DND-41 (cell line): ENCODE results near the gene GDF11.

Experiments
- ATAC-seq: fragments of 200-7000 bp; cut with Tn5 transposase; 3 replicates; pipeline ENCODE4 v1.9.1; 2021; ENCODE audit warnings: low read depth; ENCODE audit not compliant: insufficient read depth
- DNase-seq: peaks from one replicate; pipeline ENCODE4 v3.0.0-alpha.2; 2020
- H2AFZ ChIP-seq: 2 replicates; pipeline ENCODE4 v1.6.0; 2012; ENCODE audit warnings: low read depth, low read length
- H3K27ac ChIP-seq: 2 replicates; pipeline ENCODE4 v1.5.1; 2012; ENCODE audit warnings: low read length, inconsistent platforms
- H3K27me3 ChIP-seq: fragments of 200-600 bp; sonication (generic); 2 replicates; pipeline ENCODE4 v1.6.0; 2012; ENCODE audit warnings: low read length, mild to moderate bottlenecking, inconsistent platforms; ENCODE audit not compliant: insufficient read depth, poor library complexity
- H3K36me3 ChIP-seq: 2 replicates; pipeline ENCODE4 v1.5.1; 2012; ENCODE audit warnings: low read length, inconsistent platforms; ENCODE audit not compliant: insufficient read depth
- H3K4me1 ChIP-seq: 2 replicates; pipeline ENCODE4 v1.5.1; 2012; ENCODE audit warnings: mild to moderate bottlenecking, low read length; ENCODE audit not compliant: insufficient read depth
- H3K4me2 ChIP-seq: 2 replicates; pipeline ENCODE4 v1.6.0; 2012; ENCODE audit warnings: mild to moderate bottlenecking, moderate library complexity, low read length, inconsistent platforms; ENCODE audit not compliant: insufficient read depth
- H3K4me3 ChIP-seq, 2 experiments: fragments of 200-600 bp in 1 of 2; shearing (Covaris generic) in 1 of 2; 2 replicates each; pipeline ENCODE4 v1.5.1; 2012 to 2016; ENCODE audit warnings: inconsistent platforms in 2 of 2, low read length in 2 of 2, mild to moderate bottlenecking in 2 of 2, low read depth in 1 of 2, moderate library complexity in 1 of 2
- H3K79me2 ChIP-seq: 2 replicates; pipeline ENCODE4 v1.6.0; 2012; ENCODE audit warnings: low read length, inconsistent platforms; ENCODE audit not compliant: insufficient read depth
- H3K9ac ChIP-seq: 2 replicates; pipeline ENCODE4 v1.6.0; 2012; ENCODE audit warnings: low read depth, mild to moderate bottlenecking, inconsistent platforms, low read length, moderate library complexity
- H3K9me3 ChIP-seq: 2 replicates; pipeline ENCODE4 v1.5.1; 2012; ENCODE audit warnings: low read length, moderate library complexity, mild to moderate bottlenecking, inconsistent platforms; ENCODE audit not compliant: insufficient read depth, severe bottlenecking
- H4K20me1 ChIP-seq: 2 replicates; pipeline ENCODE4 v1.6.0; 2012; ENCODE audit warnings: low read length; ENCODE audit not compliant: insufficient read depth
- EZH2 ChIP-seq: IDR thresholded peaks from 3 replicates; pipeline ENCODE4 v1.6.1; 2012; ENCODE audit warnings: borderline replicate concordance, low read depth, mild to moderate bottlenecking, moderate library complexity, low read length, inconsistent platforms; ENCODE audit not compliant: severe bottlenecking
- TF ChIP-seq, protein P1 (sequence below): IDR thresholded peaks from 2 replicates; pipeline ENCODE4 v1.5.1; 2012; ENCODE audit warnings: borderline replicate concordance, low read length, moderate library complexity, mild to moderate bottlenecking; ENCODE audit not compliant: poor library complexity, severe bottlenecking; ENCODE audit errors: extremely low read depth

GDF11 gene

DNA sequence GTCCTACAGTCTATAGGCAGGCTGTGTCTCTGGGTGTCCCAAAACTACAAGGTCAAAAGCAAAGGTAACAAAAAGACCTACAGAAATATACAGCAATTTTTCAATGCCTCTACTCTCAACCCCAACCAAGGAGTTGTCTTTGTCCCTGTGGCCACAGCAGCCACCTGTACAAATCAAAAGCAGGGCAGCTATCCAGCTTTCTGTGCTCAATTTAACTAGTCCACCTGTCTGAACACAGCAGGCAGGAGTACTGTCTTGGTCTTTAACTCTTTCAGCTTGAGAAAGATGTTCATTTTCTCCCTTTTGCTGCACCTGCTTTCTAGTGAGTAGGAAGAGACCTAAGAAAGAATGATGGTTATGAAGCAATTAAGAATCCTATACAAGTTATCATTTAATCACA lies 19.7 kb downstream of the GDF11 start:
- no peak overlapping the region for H3K4me3 ChIP-seq
- no peaks in the 10 kb centered on the region for H3K27me3 ChIP-seq
- no peaks in the 10 kb centered on the region for H3K4me1 ChIP-seq
- TF ChIP-seq EZH2: no peak
- TF ChIP-seq, protein P1, sequence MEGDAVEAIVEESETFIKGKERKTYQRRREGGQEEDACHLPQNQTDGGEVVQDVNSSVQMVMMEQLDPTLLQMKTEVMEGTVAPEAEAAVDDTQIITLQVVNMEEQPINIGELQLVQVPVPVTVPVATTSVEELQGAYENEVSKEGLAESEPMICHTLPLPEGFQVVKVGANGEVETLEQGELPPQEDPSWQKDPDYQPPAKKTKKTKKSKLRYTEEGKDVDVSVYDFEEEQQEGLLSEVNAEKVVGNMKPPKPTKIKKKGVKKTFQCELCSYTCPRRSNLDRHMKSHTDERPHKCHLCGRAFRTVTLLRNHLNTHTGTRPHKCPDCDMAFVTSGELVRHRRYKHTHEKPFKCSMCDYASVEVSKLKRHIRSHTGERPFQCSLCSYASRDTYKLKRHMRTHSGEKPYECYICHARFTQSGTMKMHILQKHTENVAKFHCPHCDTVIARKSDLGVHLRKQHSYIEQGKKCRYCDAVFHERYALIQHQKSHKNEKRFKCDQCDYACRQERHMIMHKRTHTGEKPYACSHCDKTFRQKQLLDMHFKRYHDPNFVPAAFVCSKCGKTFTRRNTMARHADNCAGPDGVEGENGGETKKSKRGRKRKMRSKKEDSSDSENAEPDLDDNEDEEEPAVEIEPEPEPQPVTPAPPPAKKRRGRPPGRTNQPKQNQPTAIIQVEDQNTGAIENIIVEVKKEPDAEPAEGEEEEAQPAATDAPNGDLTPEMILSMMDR: no peak
- no peak for ATAC-seq
- DNase-seq: no peak
- no peak overlapping the region for H3K4me2 ChIP-seq
- H3K79me2 ChIP-seq: peaks cover 11% of the 10 kb centered on the region
- no peaks in the 10 kb centered on the region for H3K9me3 ChIP-seq
- H3K27ac ChIP-seq: no peak overlapping the region
- no peak overlapping the region for H3K9ac ChIP-seq
- H3K36me3 ChIP-seq: peaks cover 83% of the 10 kb centered on the region
- H2AFZ ChIP-seq: no peak overlapping the region
- H4K20me1 ChIP-seq: no peaks in the 10 kb centered on the region

DNA sequence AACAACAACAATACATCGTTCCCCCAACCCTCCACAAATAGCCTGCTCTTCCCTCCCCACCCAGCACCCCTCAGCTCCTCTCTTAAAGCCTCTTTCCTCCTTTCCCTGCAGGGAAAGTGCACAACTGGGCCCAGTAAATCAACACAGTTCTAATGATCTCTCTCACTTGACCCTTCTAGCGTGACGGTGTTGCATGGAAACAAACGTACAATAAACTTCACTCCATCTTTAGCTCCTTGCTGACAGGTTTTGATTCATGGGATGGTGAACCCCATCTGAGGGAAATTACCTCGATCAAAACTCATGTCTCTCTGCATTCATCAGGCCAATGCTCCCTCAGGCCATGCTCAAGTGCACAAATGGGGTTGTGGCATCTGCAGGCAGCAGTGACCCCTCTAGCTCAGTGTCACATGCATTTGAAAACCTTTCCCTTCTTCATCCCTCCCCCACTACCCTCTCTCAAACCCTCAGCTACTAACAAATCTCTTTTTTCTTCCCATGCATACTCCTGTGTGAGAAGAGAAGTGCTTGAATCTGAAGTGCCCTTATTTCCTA lies 22.9 kb downstream of the GDF11 start:
- H3K27ac ChIP-seq: no peak overlapping the region
- no peaks in the 10 kb centered on the region for H3K27me3 ChIP-seq
- no peak overlapping the region for H3K4me2 ChIP-seq
- DNase-seq (no peak), ATAC-seq (no peak)
- H3K4me1 ChIP-seq: no peaks in the 10 kb centered on the region
- H4K20me1 ChIP-seq: no peaks in the 10 kb centered on the region
- no peak overlapping the region for H3K4me3 ChIP-seq
- H3K9ac ChIP-seq: no peak overlapping the region
- TF ChIP-seq, protein P1: no peak
- TF ChIP-seq EZH2: no peak
- peaks cover 67% of the 10 kb centered on the region for H3K36me3 ChIP-seq
- peaks cover 13% of the 10 kb centered on the region for H3K79me2 ChIP-seq
- no peaks in the 10 kb centered on the region for H3K9me3 ChIP-seq
- H2AFZ ChIP-seq: no peak overlapping the region

DNA sequence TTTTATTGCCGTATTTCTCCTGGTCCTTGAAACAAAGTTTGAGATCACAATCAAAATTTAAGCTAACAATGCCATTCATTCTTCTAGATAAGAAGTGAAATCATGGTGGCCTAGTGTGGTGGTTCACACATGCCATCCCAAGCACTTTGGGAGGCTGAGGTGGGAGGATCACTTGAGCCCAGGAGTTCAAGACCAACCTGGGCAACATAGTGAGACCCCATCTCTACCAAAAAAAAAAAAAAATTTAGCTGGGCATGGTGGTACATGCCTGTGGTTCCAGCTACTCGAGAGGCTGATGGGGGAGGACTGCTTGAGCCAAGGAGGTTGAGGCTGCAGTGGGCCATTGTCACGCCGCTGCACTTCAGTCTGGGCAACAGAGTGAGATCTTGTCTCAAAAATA lies 24.2 kb downstream of the GDF11 start:
- Histone ChIP-seq H3K4me2 (no peak overlapping the region), H4K20me1 (peaks cover 5% of the 10 kb centered on the region; the same call in 1 of the 2 replicates), H3K4me1 (no peaks in the 10 kb centered on the region), H3K9me3 (no peaks in the 10 kb centered on the region), H3K27ac (no peak overlapping the region), H3K4me3 (no peak overlapping the region), H3K36me3 (peaks cover 69% of the 10 kb centered on the region), H2AFZ (no peak overlapping the region), H3K9ac (no peak overlapping the region), H3K79me2 (peaks cover 21% of the 10 kb centered on the region), H3K27me3 (no peaks in the 10 kb centered on the region)
- DNase-seq (no peak), ATAC-seq (no peak)
- TF ChIP-seq EZH2: no peak
- TF ChIP-seq, protein P1: no peak

DNA sequence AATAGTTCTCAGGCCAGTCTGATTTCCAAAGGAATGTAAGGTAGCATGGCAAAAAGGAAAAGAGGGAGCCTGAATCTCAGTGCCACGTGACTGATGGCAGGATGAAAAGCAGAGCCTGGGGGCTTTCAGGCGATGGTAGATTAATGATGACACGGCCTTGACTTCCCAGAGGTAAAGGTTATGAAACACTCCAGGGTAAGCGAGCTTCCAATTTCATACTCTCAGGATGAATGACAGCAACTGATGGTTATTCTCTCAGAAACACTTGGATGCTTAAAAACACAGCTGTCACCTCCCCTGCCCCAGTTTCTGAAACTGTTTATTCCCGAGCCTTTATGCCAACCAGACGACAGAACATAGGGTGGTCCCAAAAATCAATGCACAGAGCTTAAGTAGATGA lies 28.8 kb downstream of the GDF11 start:
- no peaks in the 10 kb centered on the region for H3K9me3 ChIP-seq
- H4K20me1 ChIP-seq: peaks cover 9% of the 10 kb centered on the region; the same call in 1 of the 2 replicates
- ATAC-seq: no peak
- no peak overlapping the region for H3K4me2 ChIP-seq
- TF ChIP-seq EZH2: no peak
- TF ChIP-seq, protein P1: no peak
- H3K79me2 ChIP-seq: peaks cover 23% of the 10 kb centered on the region
- H2AFZ ChIP-seq: no peak overlapping the region
- H3K4me1 ChIP-seq: no peaks in the 10 kb centered on the region
- H3K27ac ChIP-seq: no peak overlapping the region
- no peaks in the 10 kb centered on the region for H3K27me3 ChIP-seq
- peaks cover 73% of the 10 kb centered on the region for H3K36me3 ChIP-seq
- no peak for DNase-seq
- H3K9ac ChIP-seq: no peak overlapping the region
- no peak overlapping the region for H3K4me3 ChIP-seq
